ENCODE data around the gene TCP1.

Gene TCP1

DNA sequence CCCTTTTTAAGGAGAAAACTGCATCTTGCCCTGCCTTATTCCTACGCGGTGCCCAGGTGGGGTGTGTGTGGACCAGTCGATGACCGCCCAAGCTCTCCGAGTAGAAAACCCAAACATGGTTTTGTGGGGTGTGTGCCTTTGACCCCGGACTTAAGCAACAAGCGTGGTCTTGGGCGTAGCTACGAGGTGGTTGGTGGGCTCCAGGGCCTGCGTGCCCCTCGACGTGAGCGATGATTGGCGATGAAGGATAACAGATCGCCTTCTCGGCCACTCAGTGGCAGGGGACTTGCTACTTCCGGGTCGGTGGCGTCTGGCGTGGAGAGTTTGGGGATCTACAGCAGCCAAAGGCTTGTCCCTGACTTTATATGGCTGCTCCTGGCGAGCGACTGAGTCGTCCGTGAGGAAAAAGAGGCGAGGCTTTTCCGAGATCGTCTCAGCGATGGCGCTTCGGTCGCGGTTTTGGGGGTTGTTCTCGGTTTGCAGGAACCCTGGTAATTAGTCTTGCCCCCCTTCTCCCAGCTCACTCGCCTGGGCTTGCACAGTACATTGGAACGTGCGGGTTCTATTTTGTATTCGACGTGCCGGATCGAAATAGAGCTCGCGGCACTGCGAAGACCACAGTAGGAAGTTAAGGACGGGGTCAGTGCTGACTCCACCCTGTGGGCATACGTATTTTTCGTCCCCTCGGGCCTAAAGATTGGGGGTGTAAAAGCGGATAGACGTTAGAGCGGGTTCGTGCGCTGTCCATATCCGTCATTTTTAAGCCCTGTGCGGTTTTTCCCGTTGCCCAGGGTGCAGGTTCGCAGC, 950 bp upstream of the TCP1 start, which contains the start of gene MRPL18:
Gene MRPL18 (plus strand): TSS at position 319 of the 807 bp plus-strand sequence. CDS start 121 bp downstream, at position 440.
- H3K27me3 ChIP-seq (replicated peaks; ENCODE audit: insufficient read depth, low read length): no peaks in the 10 kb centered on the region
- H3K4me3 ChIP-seq (ENCODE audit: low read length): peak within 1 kb of the TSS; percentile 77
- H3K4me2 ChIP-seq (ENCODE audit: low read depth, low read length): peak within 1 kb of the TSS; percentile 71
- H3K4me1 ChIP-seq (ENCODE audit: low read length): 0 out of 2 replicates have a peak, but pooled peaks cover 4% of the 10 kb centered on the region
- H3F3A ChIP-seq (ENCODE audit: insufficient read depth, low read length): peaks cover 9% of the 10 kb centered on the region; the same call in 1 of the 2 replicates
- no peaks in the 10 kb centered on the region for H3K9me2 ChIP-seq (replicated peaks; ENCODE audit: insufficient read depth, low read length)
- peak within 1 kb of the TSS; percentile 84 for H2AFZ ChIP-seq (ENCODE audit: low read length)
- no peaks in the 10 kb centered on the region for H4K20me1 ChIP-seq (ENCODE audit: insufficient read depth, low read length)
- H3K79me2 ChIP-seq (ENCODE audit: low read length): peaks cover 79% of the 10 kb centered on the region
- peak within 1 kb of the TSS; percentile 78 for H3K9ac ChIP-seq (ENCODE audit: low read length)
- DNase-seq: peak; percentile 90
- TF ChIP-seq EZH2 (optimal IDR thresholded peaks at IDR 0.05; ENCODE audit: low read depth, low read length) (no peak), EZH2phosphoT487 (IDR thresholded peaks at IDR 0.05; ENCODE audit: low read length) (no peak)
- TF ChIP-seq, protein P1, sequence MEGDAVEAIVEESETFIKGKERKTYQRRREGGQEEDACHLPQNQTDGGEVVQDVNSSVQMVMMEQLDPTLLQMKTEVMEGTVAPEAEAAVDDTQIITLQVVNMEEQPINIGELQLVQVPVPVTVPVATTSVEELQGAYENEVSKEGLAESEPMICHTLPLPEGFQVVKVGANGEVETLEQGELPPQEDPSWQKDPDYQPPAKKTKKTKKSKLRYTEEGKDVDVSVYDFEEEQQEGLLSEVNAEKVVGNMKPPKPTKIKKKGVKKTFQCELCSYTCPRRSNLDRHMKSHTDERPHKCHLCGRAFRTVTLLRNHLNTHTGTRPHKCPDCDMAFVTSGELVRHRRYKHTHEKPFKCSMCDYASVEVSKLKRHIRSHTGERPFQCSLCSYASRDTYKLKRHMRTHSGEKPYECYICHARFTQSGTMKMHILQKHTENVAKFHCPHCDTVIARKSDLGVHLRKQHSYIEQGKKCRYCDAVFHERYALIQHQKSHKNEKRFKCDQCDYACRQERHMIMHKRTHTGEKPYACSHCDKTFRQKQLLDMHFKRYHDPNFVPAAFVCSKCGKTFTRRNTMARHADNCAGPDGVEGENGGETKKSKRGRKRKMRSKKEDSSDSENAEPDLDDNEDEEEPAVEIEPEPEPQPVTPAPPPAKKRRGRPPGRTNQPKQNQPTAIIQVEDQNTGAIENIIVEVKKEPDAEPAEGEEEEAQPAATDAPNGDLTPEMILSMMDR (IDR thresholded peaks at IDR 0.05; ENCODE audit: low read length): no peak
- no peaks in the 10 kb centered on the region for H3K9me3 ChIP-seq (replicated peaks; ENCODE audit: insufficient read depth, low read length)
- peak within 1 kb of the TSS; percentile 72; the same call in 1 of the 2 replicates for H3K27ac ChIP-seq (ENCODE audit: low read length)
- H3K36me3 ChIP-seq (replicated peaks; ENCODE audit: insufficient read depth, low read length): no peaks in the 10 kb centered on the region; the same call in 1 of the 2 replicates

GRCh38 chr6:159788753-159789376, 537 bp downstream of the TCP1 start:
- Histone ChIP-seq H3K27ac (ENCODE audit: low read length) (peak overlapping the region; percentile 37; the same call in 1 of the 2 replicates), H3K4me3 (ENCODE audit: low read length) (peak overlapping the region; percentile 76), H3K79me2 (ENCODE audit: low read length) (peaks cover 83% of the 10 kb centered on the region), H3K36me3 (replicated peaks; ENCODE audit: insufficient read depth, low read length) (no peaks in the 10 kb centered on the region; the same call in 1 of the 2 replicates), H3K9me3 (replicated peaks; ENCODE audit: insufficient read depth, low read length) (no peaks in the 10 kb centered on the region), H4K20me1 (ENCODE audit: insufficient read depth, low read length) (no peaks in the 10 kb centered on the region), H3K9ac (ENCODE audit: low read length) (peak overlapping the region; percentile 76), H3K4me2 (ENCODE audit: low read depth, low read length) (peak overlapping the region; percentile 68; the same call in 1 of the 2 replicates), H3F3A (ENCODE audit: insufficient read depth, low read length) (peaks cover 9% of the 10 kb centered on the region; the same call in 1 of the 2 replicates), H3K4me1 (ENCODE audit: low read length) (0 out of 2 replicates have a peak, but pooled peaks cover 4% of the 10 kb centered on the region), H2AFZ (ENCODE audit: low read length) (0 out of 2 replicates have a peak overlapping the region, but pooled peaks have one; percentile 48), H3K9me2 (replicated peaks; ENCODE audit: insufficient read depth, low read length) (no peaks in the 10 kb centered on the region), H3K27me3 (replicated peaks; ENCODE audit: insufficient read depth, low read length) (no peaks in the 10 kb centered on the region)
- TF ChIP-seq EZH2 (optimal IDR thresholded peaks at IDR 0.05; ENCODE audit: low read depth, low read length) (no peak), EZH2phosphoT487 (IDR thresholded peaks at IDR 0.05; ENCODE audit: low read length) (no peak)
- TF ChIP-seq, protein P1 (IDR thresholded peaks at IDR 0.05; ENCODE audit: low read length): no peak
- peak; percentile 15 for DNase-seq

DNA sequence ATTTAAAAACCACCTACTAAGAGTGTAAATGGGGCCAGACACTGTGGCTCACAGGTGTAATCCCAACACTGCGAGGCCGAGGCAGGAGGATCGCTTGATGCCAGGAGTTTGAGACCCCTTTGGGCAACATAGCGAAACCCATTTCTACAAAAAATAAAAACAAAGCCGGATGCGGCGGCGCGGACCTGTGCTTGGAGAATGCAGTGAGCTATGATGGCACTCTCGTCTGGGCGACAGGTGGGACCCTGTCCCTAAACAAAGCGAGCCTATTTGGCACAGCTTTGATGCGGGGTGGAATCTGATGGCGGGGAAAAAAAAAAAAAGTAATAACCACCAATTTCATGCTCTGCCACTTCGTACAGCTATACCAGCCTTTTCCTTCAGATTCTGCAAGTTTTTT, 1.1 kb downstream of the TCP1 start:
- H3F3A ChIP-seq (ENCODE audit: insufficient read depth, low read length): peaks cover 9% of the 10 kb centered on the region; the same call in 1 of the 2 replicates
- H3K4me3 ChIP-seq (ENCODE audit: low read length): peak overlapping the region; percentile 76
- H4K20me1 ChIP-seq (ENCODE audit: insufficient read depth, low read length): no peaks in the 10 kb centered on the region
- peak overlapping the region; percentile 76; the same call in 1 of the 2 replicates for H3K9ac ChIP-seq (ENCODE audit: low read length)
- H3K27me3 ChIP-seq (replicated peaks; ENCODE audit: insufficient read depth, low read length): no peaks in the 10 kb centered on the region
- no peaks in the 10 kb centered on the region for H3K9me3 ChIP-seq (replicated peaks; ENCODE audit: insufficient read depth, low read length)
- 0 out of 2 replicates have a peak, but pooled peaks cover 4% of the 10 kb centered on the region for H3K4me1 ChIP-seq (ENCODE audit: low read length)
- no peak for TF ChIP-seq EZH2 (optimal IDR thresholded peaks at IDR 0.05; ENCODE audit: low read depth, low read length)
- TF ChIP-seq EZH2phosphoT487 (IDR thresholded peaks at IDR 0.05; ENCODE audit: low read length): no peak
- TF ChIP-seq, protein P1 (IDR thresholded peaks at IDR 0.05; ENCODE audit: low read length): no peak
- H3K9me2 ChIP-seq (replicated peaks; ENCODE audit: insufficient read depth, low read length): no peaks in the 10 kb centered on the region
- H3K27ac ChIP-seq (ENCODE audit: low read length): no peak overlapping the region
- no peak overlapping the region for H2AFZ ChIP-seq (ENCODE audit: low read length)
- peaks cover 85% of the 10 kb centered on the region for H3K79me2 ChIP-seq (ENCODE audit: low read length)
- no peaks in the 10 kb centered on the region; the same call in 1 of the 2 replicates for H3K36me3 ChIP-seq (replicated peaks; ENCODE audit: insufficient read depth, low read length)
- peak; percentile 21 for DNase-seq
- peak overlapping the region; percentile 68 for H3K4me2 ChIP-seq (ENCODE audit: low read depth, low read length)
